ENCODE data around the gene GRAP2. TPM values are rescaled to one million over a fixed set of nuclear protein-coding genes. Genes with fewer than 3 reads are reported as not detected.

Gene GRAP2
- total and polyA plus RNA-seq, 2 donors (not counting 3 experiments of a cell fraction or from before 2014, with no cell fraction given): 0.04 TPM; not detected in 1

- H3K27ac ChIP-seq (ENCODE audit: insufficient read depth, low read depth, low read length): no peak overlapping the region
- no peak overlapping the region for H3K4me3 ChIP-seq (replicated peaks in 1 of 3; ENCODE audit: insufficient read depth in 1 of 3, low read depth in 1 of 3, low read length in 3 of 3)
- no peak for TF ChIP-seq JUN (IDR thresholded peaks at IDR 0.05; ENCODE audit: borderline replicate concordance, insufficient read depth, insufficient read length, low read depth)
- FAIRE-seq (no peak), DNase-seq (ENCODE audit: low read depth, low spot score) (no peak)
- no peaks in the 10 kb centered on the region for H4K20me1 ChIP-seq (replicated peaks; ENCODE audit: control insufficient read depth, extremely low read depth, insufficient read depth, low read length)
- ChIA-PET POLR2A (no interaction called here), CTCF (interaction anchor here (1.0 to 2.0 kb wide), 2 partner anchors 18 to 65 kb away, joined by 3 to 10 read pairs; no protein-coding TSS in a partner anchor)
- dilution Hi-C loops (cut with MboI; ENCODE audit: extremely low pct_ligation_motif_present, low sequenced_read_pairs) (no loop called here), intact Hi-C loops (cut with micrococcal nuclease) (loop anchor here (2.0 kb wide), 1 partner anchor 66 kb away; no protein-coding TSS in a partner anchor)
- no peak overlapping the region for H3K9ac ChIP-seq (replicated peaks; ENCODE audit: extremely low read depth, insufficient read depth, low read length)
- H3K27me3 ChIP-seq (ENCODE audit: control insufficient read depth in 2 of 2, insufficient read depth in 2 of 2, low read length in 2 of 2): no peaks in the 10 kb centered on the region
- no TSS peak for BruUV-seq (replicated peaks)
- H3K9me3 ChIP-seq (replicated peaks; ENCODE audit: control insufficient read depth, insufficient read depth, low read length): no peaks in the 10 kb centered on the region
- H3K79me2 ChIP-seq (ENCODE audit: control insufficient read depth, insufficient read depth, low read length): no peaks in the 10 kb centered on the region
- H2AFZ ChIP-seq (ENCODE audit: low read depth, low read length): no peak overlapping the region
- H3K4me1 ChIP-seq (ENCODE audit: control insufficient read depth, extremely low read depth, insufficient read depth, low read length): peaks cover 3% of the 10 kb centered on the region
- H3K9me1 ChIP-seq (replicated peaks; ENCODE audit: control insufficient read depth, extremely low read depth, insufficient read depth, low read length): no peaks in the 10 kb centered on the region
- no peak overlapping the region for H3K4me2 ChIP-seq (ENCODE audit: insufficient read depth, low read length)
- no peaks in the 10 kb centered on the region for H3K36me3 ChIP-seq (ENCODE audit: control insufficient read depth in 2 of 2, extremely low read depth in 1 of 2, insufficient read depth in 2 of 2, low read length in 2 of 2)
Observed at GRCh38 chr22:39958949-39959639, 58.2 kb downstream of the GRAP2 start.

GRCh38 chr22:39959640-39960447, 59.0 kb downstream of the GRAP2 start, which contains the start of gene TMA7B:
TSS of gene TMA7B (plus strand) at chr22:39960397. CDS start at chr22:39964375, 3,978 bp downstream.
- Histone ChIP-seq H3K9ac (replicated peaks; ENCODE audit: extremely low read depth, insufficient read depth, low read length) (no peak within 1 kb of the TSS), H3K4me3 (replicated peaks in 1 of 3; ENCODE audit: insufficient read depth in 1 of 3, low read depth in 1 of 3, low read length in 3 of 3) (no peak within 1 kb of the TSS), H3K27me3 (ENCODE audit: control insufficient read depth in 2 of 2, insufficient read depth in 2 of 2, low read length in 2 of 2) (no peaks in the 10 kb centered on the region), H3K27ac (ENCODE audit: insufficient read depth, low read depth, low read length) (no peak within 1 kb of the TSS), H3K4me2 (ENCODE audit: insufficient read depth, low read length) (no peak within 1 kb of the TSS), H3K36me3 (ENCODE audit: control insufficient read depth in 2 of 2, extremely low read depth in 1 of 2, insufficient read depth in 2 of 2, low read length in 2 of 2) (no peaks in the 10 kb centered on the region), H2AFZ (ENCODE audit: low read depth, low read length) (peak within 1 kb of the TSS; percentile 39), H4K20me1 (replicated peaks; ENCODE audit: control insufficient read depth, extremely low read depth, insufficient read depth, low read length) (no peaks in the 10 kb centered on the region), H3K79me2 (ENCODE audit: control insufficient read depth, insufficient read depth, low read length) (no peaks in the 10 kb centered on the region), H3K9me3 (replicated peaks; ENCODE audit: control insufficient read depth, insufficient read depth, low read length) (no peaks in the 10 kb centered on the region), H3K4me1 (ENCODE audit: control insufficient read depth, extremely low read depth, insufficient read depth, low read length) (peaks cover 3% of the 10 kb centered on the region), H3K9me1 (replicated peaks; ENCODE audit: control insufficient read depth, extremely low read depth, insufficient read depth, low read length) (no peaks in the 10 kb centered on the region)
- POLR2A ChIA-PET: no interaction called here
- FAIRE-seq (peak; percentile 55), DNase-seq (ENCODE audit: low read depth, low spot score) (peak; percentile 40)
- CTCF ChIA-PET: interaction anchor here (0.6 to 2.0 kb wide), 3 partner anchors 17 to 418 kb away, joined by 3 to 10 read pairs (median 4); no protein-coding TSS in a partner anchor
- intact Hi-C loops (cut with micrococcal nuclease): loop anchor here (2.0 kb wide), 1 partner anchor 65 kb away; no protein-coding TSS in a partner anchor
- TSS peak; percentile 14 for BruUV-seq (replicated peaks)
- dilution Hi-C loops (cut with MboI; ENCODE audit: extremely low pct_ligation_motif_present, low sequenced_read_pairs): no loop called here
- TF ChIP-seq CTCF (IDR thresholded peaks at IDR 0.05; ENCODE audit: extremely low read depth in 1 of 2, insufficient read depth in 1 of 2, low read depth in 1 of 2, low read length in 2 of 2) (peak in 1 of 2 donors; percentile 22), EZH2 (IDR thresholded peaks at IDR 0.05; ENCODE audit: borderline replicate concordance, low read depth, low read length, severe bottlenecking) (no peak), MYC (IDR thresholded peaks at IDR 0.05; ENCODE audit: low read depth, low read length) (no peak), GATA2 (IDR thresholded peaks at IDR 0.05; ENCODE audit: insufficient read depth, insufficient read length, low read depth, low read length) (no peak), MAX (IDR thresholded peaks at IDR 0.05; ENCODE audit: insufficient read depth, insufficient read length) (no peak), POLR2A (IDR thresholded peaks at IDR 0.05; ENCODE audit: low read depth, low read length) (no peak), POLR2AphosphoS5 (IDR thresholded peaks at IDR 0.05; ENCODE audit: insufficient read depth, low read depth, low read length) (no peak), JUN (IDR thresholded peaks at IDR 0.05; ENCODE audit: borderline replicate concordance, insufficient read depth, insufficient read length, low read depth) (peak; percentile 11), FOS (IDR thresholded peaks at IDR 0.05; ENCODE audit: borderline replicate concordance, insufficient read depth, low read length) (peak; percentile 74)

All from endothelial cell of umbilical vein (primary cell).